K562 (cell line): Measurements from ENCODE around the gene TBPL2. TPM values are rescaled to one million over a fixed set of nuclear protein-coding genes. Genes with fewer than 3 reads are reported as not detected.
"Not testable (repeated sequence)": the region's sequence is repeated elsewhere in the genome, so short reads cannot be mapped to it uniquely, and the experiment has no call there.

Experiments used
- ATAC-seq: fragments of 200-7000 bp; cut with Tn5 transposase; 3 replicates; pipeline ENCODE4 v1.9.1; 2020; ENCODE audit warnings: moderate library complexity
- BruUV-seq: library from RNA; stranded (reverse); fragments of 400-500 nt; replicated peaks from 2 replicates; lab custom pipeline; 2021; lab: Mats Ljungman, UMichigan
- CTCF ChIA-PET: fragments of 300-600 bp; formaldehyde crosslinking; extraction: SDS; loops from one replicate; lab custom pipeline; 2021; ENCODE audit warnings: low intra/inter-chr PET ratio; lab: Yijun Ruan, JAX
- POLR2A ChIA-PET: fragments of 300-600, 350-650 bp; sonication (Branson Sonifier 250); formaldehyde crosslinking; extraction: SDS; loops from one replicate; lab custom pipeline; 2021; ENCODE audit warnings: antibody characterized with exemption, inconsistent platforms; lab: Yijun Ruan, JAX
- DNase-seq, 4 experiments: peaks; one replicate each; pipeline versions ENCODE4 v3.0.0 to v3.0.0-alpha.2; 2011 to 2018; ENCODE audit warnings: low spot score in 3 of 4, mixed read lengths in 3 of 4; ENCODE audit errors: extremely low read depth in 1 of 4
- FAIRE-seq: peaks from 2 replicates; lab custom pipeline; 2011; peaks lifted over from hg19 to GRCh38; lab: Jason Lieb, UNC
- H2AFZ ChIP-seq: 2 replicates; pipeline ENCODE4 v1.6.0; 2011; ENCODE audit warnings: low read depth, low read length, control low read depth, inconsistent platforms
- H3K27ac ChIP-seq: fragments of 200-600 bp; 3 replicates; pipeline ENCODE4 v1.8.0; 2011; ENCODE audit warnings: low read depth, mild to moderate bottlenecking, control low read depth, inconsistent platforms, low read length, moderate library complexity, mixed read lengths; ENCODE audit errors: extremely low read depth
- H3K27me3 ChIP-seq, 2 experiments: fragments of 300-600 bp in 1 of 2; 2 replicates in 1 of 2; 3 replicates in 1 of 2; pipeline versions ENCODE4 v1.6.0 to v1.8.0; 2011; ENCODE audit warnings: inconsistent platforms in 2 of 2, low read length in 2 of 2, mild to moderate bottlenecking in 1 of 2, mixed read lengths in 1 of 2, moderate library complexity in 1 of 2; ENCODE audit not compliant: control insufficient read depth in 2 of 2, insufficient read depth in 2 of 2
- H3K36me3 ChIP-seq: fragments of 300-600 bp; 3 replicates; pipeline ENCODE4 v1.8.0; 2011; ENCODE audit warnings: mild to moderate bottlenecking, low read length, inconsistent platforms; ENCODE audit not compliant: control insufficient read depth, insufficient read depth
- H3K4me1 ChIP-seq, 2 experiments: fragments of 200-600 bp in 1 of 2; replicated peaks in 1 of 2; 2 replicates in 1 of 2; 3 replicates in 1 of 2; pipeline versions ENCODE4 v1.5.1 to v1.8.0; 2011; ENCODE audit warnings: inconsistent platforms in 2 of 2, low read length in 2 of 2, mild to moderate bottlenecking in 1 of 2, mixed read lengths in 1 of 2, moderate library complexity in 1 of 2; ENCODE audit not compliant: control insufficient read depth in 2 of 2, insufficient read depth in 2 of 2
- H3K4me2 ChIP-seq: 2 replicates; pipeline ENCODE4 v1.6.1; 2011; ENCODE audit warnings: low read length, control low read depth, inconsistent platforms, mixed read lengths; ENCODE audit not compliant: insufficient read depth
- H3K4me3 ChIP-seq: fragments of 200-600 bp; sonication (generic), shearing (Covaris generic); 2 replicates; pipeline ENCODE4 v1.5.1; 2016; ENCODE audit warnings: control low read depth, inconsistent platforms
- H3K79me2 ChIP-seq: fragments of 200-600 bp; 3 replicates; pipeline ENCODE4 v1.8.0; 2011; ENCODE audit warnings: low read length, inconsistent platforms; ENCODE audit not compliant: control insufficient read depth, insufficient read depth
- H3K9ac ChIP-seq, 2 experiments: 2 replicates each; pipeline versions ENCODE4 v1.6.0 to v1.6.1; 2011; ENCODE audit warnings: low read depth in 2 of 2, low read length in 2 of 2, control low read depth in 1 of 2, inconsistent platforms in 1 of 2, mild to moderate bottlenecking in 1 of 2, mixed read lengths in 1 of 2; ENCODE audit not compliant: insufficient read depth in 1 of 2
- H3K9me1 ChIP-seq: one replicate; pipeline ENCODE4 v1.6.0; 2011; ENCODE audit warnings: inconsistent platforms, mild to moderate bottlenecking, low read length, moderate library complexity; ENCODE audit not compliant: control insufficient read depth, insufficient read depth
- H3K9me3 ChIP-seq: replicated peaks from 2 replicates; pipeline ENCODE4 v1.5.1; 2011; ENCODE audit warnings: low read depth, low read length, inconsistent platforms; ENCODE audit not compliant: control insufficient read depth, insufficient read depth
- H4K20me1 ChIP-seq: replicated peaks from 2 replicates; pipeline ENCODE4 v1.6.1; 2011; ENCODE audit warnings: low read length, inconsistent platforms, mixed read lengths; ENCODE audit not compliant: control insufficient read depth, insufficient read depth
- ADNP ChIP-seq: fragments of 200-800 bp; sonication (Bioruptor generic); IDR thresholded peaks from 2 replicates; pipeline ENCODE4 v1.6.1; 2016; ENCODE audit warnings: missing genetic modification characterization, missing compliant biosample characterization
- ARID1B ChIP-seq: fragments of 450-650 bp; IDR thresholded peaks from 2 replicates; pipeline ENCODE4 v1.6.1; 2016; ENCODE audit warnings: antibody characterized with exemption, mild to moderate bottlenecking, inconsistent platforms
- HNRNPH1 ChIP-seq: fragments of 200-400 bp; formaldehyde crosslinking; optimal IDR thresholded peaks from 2 replicates; pipeline ENCODE3; 2017; ENCODE audit warnings: low read depth, mild to moderate bottlenecking, low read length, moderate library complexity
- RHOXF2B ChIP-seq: fragments of 250-450 bp; sonication (Bioruptor Pico); conservative IDR thresholded peaks from 2 replicates; pipeline ENCODE4 v1.5.1; 2021
- TCF3 ChIP-seq: sonication (generic); formaldehyde crosslinking; IDR thresholded peaks from 2 replicates; pipeline ENCODE4 v1.4.0; 2020; ENCODE audit warnings: mild to moderate bottlenecking, missing genetic modification reagents
- TEAD1 ChIP-seq, 2 experiments: fragments of 450-650 bp in 1 of 2; sonication (generic) in 1 of 2; formaldehyde crosslinking; IDR thresholded peaks; 2 replicates each; pipeline versions ENCODE4 v1.4.0 to v1.8.0; 2020 to 2022; ENCODE audit warnings: mild to moderate bottlenecking in 2 of 2, missing genetic modification reagents in 1 of 2
- TEAD4 ChIP-seq, 2 experiments: sonication (generic) in 1 of 2; formaldehyde crosslinking in 1 of 2; IDR thresholded peaks; 2 replicates each; pipeline versions ENCODE4 v1.6.1 to v1.8.0; 2012 to 2022; ENCODE audit warnings: borderline replicate concordance in 1 of 2, inconsistent platforms in 1 of 2, low read length in 1 of 2, mild to moderate bottlenecking in 1 of 2, missing genetic modification reagents in 1 of 2
- WGBS: fragments of 100-300 bp; shearing (Covaris generic); methylation state at CpG from one replicate; pipeline ENCODE4 v1.1.6; 2016; ENCODE audit warnings: low coverage, mixed read lengths; ENCODE audit not compliant: insufficient coverage; ENCODE audit errors: missing lambda C conversion rate; 5-methylcytosine and 5-hydroxymethylcytosine counted together
- in situ Hi-C: fragments of 300-500 bp; cut with MboI; formaldehyde crosslinking; loops from 4 replicates; pipeline ENCODE4 v1.15.0; 2018; ENCODE audit warnings: inconsistent platforms, mixed read lengths
- intact Hi-C: fragments of 100-400 bp; cut with micrococcal nuclease; formaldehyde crosslinking; loops from 2 replicates; pipeline ENCODE4 v1.14.2; 2022
- polyA plus RNA-seq, 8 experiments: library from polyadenylated mRNA; depleted of rRNA in 4 of 8; stranded (reverse) in 5 of 8; unstranded in 3 of 8; fragments of >200 nt; fragmentation: Nextera tagmentation in 2 of 8; fragmentation: Illumina TruSeq in 1 of 8; extraction: Ambion mirVana in 2 of 8; extraction: Trizol in 1 of 8; gene quantifications; 2 replicates each; pipeline versions ENCODE4 v1.2.1 to v1.2.3, GENCODE V29; 2011 to 2014; ENCODE audit warnings: inconsistent platforms in 1 of 8, missing spikeins in 1 of 8
- total RNA-seq, 7 experiments: library from RNA; depleted of rRNA in 6 of 7; stranded (reverse); fragments of >200 nt in 6 of 7; fragmentation: Illumina TruSeq in 2 of 7; extraction: Trizol in 2 of 7; gene quantifications; 2 replicates each; pipeline versions ENCODE4 v1.2.1 to v1.2.3, GENCODE V29; 2011 to 2021; ENCODE audit warnings: low replicate concordance in 1 of 7

TBPL2 gene
- total and polyA plus RNA-seq, 9 of the 15 experiments (the other 6 are each of a cell fraction or from before 2014, with no cell fraction given) = not detected

GRCh38 chr14:55383541-55384140 is 56.8 kb downstream of the TBPL2 start (continued):
- peak; percentile 97 for TF ChIP-seq TCF3 (CRISPR knock-in tag)

- DNase-seq, in situ Hi-C loops, H2AFZ ChIP-seq, BruUV-seq, ATAC-seq, H3K9me3 ChIP-seq, CTCF ChIA-PET, H3K4me3 ChIP-seq, H4K20me1 ChIP-seq, H3K79me2 ChIP-seq, H3K9ac ChIP-seq, H3K9me1 ChIP-seq, H3K4me2 ChIP-seq, FAIRE-seq, intact Hi-C loops, H3K27me3 ChIP-seq: not testable (repeated sequence)
- peaks cover 25% of the 10 kb centered on the region; the same call in 2 of the 3 replicates for H3K36me3 ChIP-seq
- peaks cover 24 to 60% of the 10 kb centered on the region in 2 experiments for H3K4me1 ChIP-seq
- peak overlapping the region; percentile 81; the same call in 2 of the 3 replicates for H3K27ac ChIP-seq
- POLR2A ChIA-PET = interaction anchor here (0.6 to 1.9 kb wide), 5 partner anchors 8 to 958 kb away, joined by 3 to 9 read pairs (median 3); no protein-coding TSS in a partner anchor
- 62% methylated on average over 10 of the region's 10 CpGs for WGBS
Observed at GRCh38 chr14:55383056-55383466, 57.4 kb downstream of the TBPL2 start.

DNA sequence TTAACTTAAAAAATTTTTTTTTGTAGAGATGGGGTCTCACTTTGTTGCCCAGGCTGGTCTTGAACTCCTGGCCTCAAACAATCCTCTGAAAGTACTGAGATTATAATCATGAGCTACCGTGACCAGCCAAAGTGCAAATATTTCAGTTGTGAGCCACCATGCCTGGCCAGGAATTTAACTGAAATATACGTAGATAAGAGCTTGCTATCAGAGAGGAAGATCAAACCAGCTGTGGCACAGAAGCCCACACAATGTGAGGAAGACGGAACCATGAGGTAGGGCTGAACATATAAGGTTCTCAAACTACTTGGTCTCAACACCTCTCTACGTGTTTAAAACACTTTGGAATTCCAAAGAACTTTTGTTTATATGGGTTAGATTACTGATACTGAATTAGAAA is 57.9 kb downstream of the TBPL2 start:
- no peaks in the 10 kb centered on the region for H3K27me3 ChIP-seq
- 7% methylated on average over 4 of the region's 4 CpGs for WGBS
- intact Hi-C loops (no loop called here), in situ Hi-C loops (no loop called here)
- no peaks in the 10 kb centered on the region for H4K20me1 ChIP-seq
- CTCF ChIA-PET = no interaction called here
- DNase-seq = no peak
- peaks cover 24 to 59% of the 10 kb centered on the region in 2 experiments for H3K4me1 ChIP-seq
- peak; percentile 57 for FAIRE-seq
- H3K4me3 ChIP-seq = no peak overlapping the region
- H3K9me1 ChIP-seq = no peaks in the 10 kb centered on the region
- no peak overlapping the region for H2AFZ ChIP-seq
- POLR2A ChIA-PET = interaction anchor here (0.6 to 1.9 kb wide), 5 partner anchors 8 to 957 kb away, joined by 3 to 9 read pairs (median 3); no protein-coding TSS in a partner anchor
- no TSS peak for BruUV-seq
- TF ChIP-seq TEAD4 (IDR thresholded peaks at IDR 0.05; ENCODE audit: low read length) (peak; percentile 31; the same call in 1 of the 2 replicates), TEAD4 (CRISPR knock-in tag; IDR thresholded peaks at IDR 0.05; ENCODE audit: borderline replicate concordance) (no peak), HNRNPH1 (no peak), TEAD1 (CRISPR knock-in tag; IDR thresholded peaks at IDR 0.05) (peak in 1 of 2 experiments; percentile 63; a peak in 1 of 4 replicates), ARID1B (0 out of 2 replicates have a peak, but pooled peaks have one; percentile 25), RHOXF2B (CRISPR knock-in tag) (no peak), ADNP (tag) (peak; percentile 87)
- H3K9ac ChIP-seq = peak overlapping the region in 1 of 2 experiments; percentile 56; a peak in 1 of 4 replicates
- H3K9me3 ChIP-seq = no peaks in the 10 kb centered on the region
- ATAC-seq = no peak
- H3K27ac ChIP-seq = peak overlapping the region; percentile 58; the same call in 1 of the 3 replicates
- no peak overlapping the region for H3K4me2 ChIP-seq
- no peaks in the 10 kb centered on the region for H3K79me2 ChIP-seq
- H3K36me3 ChIP-seq = peaks cover 28% of the 10 kb centered on the region; the same call in 2 of the 3 replicates
